Esophagus squamous epithelium (tissue), 4 donors: Measurements from ENCODE around the gene AP2M1.

Source experiments
- CTCF ChIP-seq, 6 experiments: fragments of 450-650 bp in 4 of 6; fragments of 200-600 bp in 2 of 6; sonication (generic) in 2 of 6; IDR thresholded peaks; one replicate each; pipeline ENCODE4 v1.5.1; 2016 to 2019; ENCODE audit warnings: antibody characterized with exemption in 6 of 6, mild to moderate bottlenecking in 4 of 6, moderate library complexity in 4 of 6
- POLR2A ChIP-seq, 4 donors: fragments of 450-650 bp; IDR thresholded peaks; one replicate each; pipeline ENCODE4 v1.6.1; 2017; ENCODE audit warnings: antibody characterized with exemption in 4 of 4, mild to moderate bottlenecking in 4 of 4, moderate library complexity in 3 of 4

- TF ChIP-seq CTCF (IDR thresholded peaks at IDR 0.05) (no peak), POLR2A (IDR thresholded peaks at IDR 0.05) (no peak)
Observed at GRCh38 chr3:184171562-184171961, 3.1 kb upstream of the AP2M1 start.
